DMS114 treated with DMSO at 0.1 percent for 48 hours (cell line): ENCODE results near the gene BBC3.
A peak's percentile ranks its signal among the peaks of the same experiment; 100 is the strongest.
"Not testable (repeated sequence)": the region's sequence is repeated elsewhere in the genome, so short reads cannot be mapped to it uniquely, and the experiment has no call there.

Experiments used
- DNase-seq: peaks from one replicate; lab custom pipeline; 2025; ENCODE audit not compliant: unreplicated experiment; lab: John Stamatoyannopoulos, UW

BBC3 gene

DNA sequence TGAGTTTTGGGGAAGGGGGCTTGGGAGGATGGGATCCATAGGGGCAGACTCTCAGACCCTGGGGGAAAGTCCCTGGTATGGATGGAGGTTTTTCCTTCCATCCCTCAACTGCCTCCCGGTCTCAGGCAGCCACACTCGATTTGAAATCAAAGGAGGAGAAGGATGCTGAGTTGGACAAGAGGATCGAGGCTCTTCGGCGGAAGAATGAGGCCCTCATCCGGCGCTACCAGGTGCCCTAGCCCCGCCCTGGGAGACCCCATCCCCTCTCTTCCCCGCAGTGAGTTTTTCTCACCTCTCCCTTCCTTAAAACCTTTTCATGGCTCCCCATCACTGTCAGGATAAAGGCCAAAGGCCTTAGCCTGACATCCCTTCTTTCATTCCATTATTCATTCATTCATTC, 27.4 kb upstream of the BBC3 start:
- no peak for DNase-seq

DNA sequence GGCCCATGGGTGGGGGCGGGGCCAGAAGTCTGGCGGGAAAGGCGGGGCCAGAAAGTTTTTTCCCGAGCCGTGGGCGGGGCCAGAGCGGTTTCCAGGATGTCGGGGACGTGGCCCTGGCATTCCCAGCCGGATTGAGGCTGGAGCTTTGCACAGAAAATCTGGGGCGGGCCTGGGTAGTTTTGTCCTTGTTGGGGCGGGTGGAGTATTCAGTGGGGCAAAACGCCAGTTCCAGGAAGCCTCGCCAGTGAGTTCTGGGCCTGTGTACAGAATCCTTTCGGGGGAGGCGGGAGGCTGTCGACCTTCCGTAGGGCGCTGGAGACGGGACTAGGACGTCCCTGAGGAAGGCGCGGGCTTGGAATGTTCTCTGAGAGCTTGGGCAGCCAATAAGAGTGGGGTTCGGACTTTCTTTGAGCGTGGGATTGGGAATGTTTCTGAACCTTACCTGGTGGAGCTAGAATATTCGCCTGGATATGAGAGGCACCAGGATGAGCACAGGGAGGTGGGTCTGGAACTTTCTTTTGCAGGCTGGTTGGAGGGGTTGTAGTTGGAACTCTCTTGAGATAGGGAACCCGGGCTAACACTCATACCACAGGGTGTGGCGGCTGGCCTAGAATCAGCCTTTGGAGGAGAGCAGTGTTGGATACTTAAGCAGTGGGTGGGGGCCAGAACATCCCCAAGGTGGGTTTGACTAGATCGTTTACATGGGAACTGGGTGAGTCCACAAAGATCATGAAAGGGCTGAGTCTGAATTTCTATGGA, 26.6 kb upstream of the BBC3 start:
- DNase-seq, result no peak

DNA sequence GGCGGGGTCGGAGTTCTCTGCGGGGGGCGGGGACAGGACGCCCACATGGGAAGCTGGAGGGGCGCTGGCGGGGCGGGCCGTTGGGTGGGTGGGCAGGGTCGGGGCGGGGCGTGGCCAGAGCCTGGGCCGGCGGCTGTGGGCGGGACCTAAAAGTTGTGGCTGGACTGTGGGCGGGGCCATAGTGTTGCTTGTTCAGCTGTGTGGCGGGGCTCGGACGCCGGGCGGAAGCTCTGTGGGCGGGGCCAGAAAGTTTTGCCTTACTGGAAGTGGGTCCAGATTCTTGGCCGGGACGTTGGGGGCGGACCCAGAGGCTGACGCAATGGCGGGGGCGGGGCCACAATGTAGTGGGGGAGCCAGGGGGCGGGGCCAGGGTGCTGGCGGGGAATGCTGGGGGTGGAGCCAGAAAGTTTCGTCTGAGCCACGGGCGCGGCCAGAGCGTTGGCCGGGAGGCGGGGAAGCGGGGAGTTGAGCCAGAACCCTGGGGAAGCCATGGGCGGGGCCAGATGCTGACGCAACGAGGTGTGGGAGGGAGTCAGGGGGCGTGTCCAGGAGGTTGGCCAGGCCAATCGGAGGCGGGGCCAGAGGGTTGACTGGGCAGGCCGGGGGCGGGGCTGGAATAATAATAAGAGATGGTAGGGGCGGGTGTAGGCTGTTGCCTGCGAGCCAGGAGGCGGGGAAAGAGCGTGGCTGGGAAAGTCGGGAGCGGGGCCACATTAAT, 25.9 kb upstream of the BBC3 start:
- DNase-seq, result peak; percentile 94

DNA sequence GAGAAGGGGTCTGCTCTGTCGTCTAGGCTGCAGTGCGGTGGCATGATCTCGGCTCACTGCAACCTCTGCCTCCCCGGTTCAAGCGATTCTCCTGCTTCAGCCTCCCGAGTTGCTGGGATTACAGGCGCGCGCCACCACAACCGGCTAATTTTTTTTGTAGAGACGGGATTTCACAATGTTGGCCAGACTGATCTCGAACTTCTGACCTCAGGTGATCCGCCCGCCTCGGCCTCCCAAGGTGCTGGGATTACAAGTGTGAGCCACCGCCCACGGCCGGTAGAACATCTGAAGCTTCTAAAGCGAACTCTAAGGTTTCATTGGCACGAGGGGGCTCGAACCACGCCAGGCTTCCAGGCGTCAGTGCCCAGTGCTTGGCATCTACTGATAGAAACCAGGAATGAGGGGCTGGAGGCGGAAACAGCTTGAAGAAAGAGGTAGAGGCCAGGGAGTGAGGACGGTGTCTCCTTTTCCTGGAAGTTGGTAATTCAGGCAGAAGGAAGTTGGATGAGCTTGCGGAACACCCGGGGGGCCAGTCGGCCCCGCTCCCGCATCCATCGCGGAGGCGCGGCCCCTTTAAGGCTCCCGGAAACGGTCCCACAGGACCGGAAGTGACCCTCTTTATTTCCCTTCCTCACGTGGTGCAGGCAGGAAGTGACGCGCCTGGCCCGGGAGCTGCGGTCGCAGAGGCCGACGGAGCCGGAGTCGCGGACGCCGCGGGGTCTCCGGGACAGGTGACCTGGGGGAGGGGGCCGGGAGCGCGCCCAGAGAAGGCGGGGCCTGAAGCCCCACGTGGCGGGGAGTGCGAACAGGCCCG, 25.1 kb upstream of the BBC3 start, which contains the start of gene CCDC9:
Gene CCDC9 (plus strand): TSS at position 647 of the 814 bp plus-strand sequence. CDS start 1,876 bp downstream, outside the sequence.
- DNase-seq, result peak; percentile 81

DNA sequence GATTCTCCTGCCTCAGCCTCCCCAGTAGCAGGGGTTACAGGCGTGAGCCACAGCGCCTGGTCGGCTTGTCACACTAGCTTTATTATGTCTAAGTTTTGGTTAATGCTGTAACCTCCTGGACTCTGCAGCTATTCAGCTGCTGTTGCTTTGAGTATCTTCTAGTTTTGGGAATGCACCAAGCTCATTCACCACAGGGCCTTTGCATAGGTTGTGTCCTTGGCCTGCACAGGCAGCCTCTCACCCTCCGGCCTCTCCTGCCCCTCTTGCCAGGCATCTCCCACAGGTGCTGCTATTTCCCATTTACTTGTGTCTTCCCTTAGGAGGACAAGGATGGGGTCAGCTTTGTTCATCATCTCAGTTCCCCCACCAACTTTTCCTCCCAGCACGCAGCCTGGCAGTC, 23.0 kb upstream of the BBC3 start:
- no peak for DNase-seq

DNA sequence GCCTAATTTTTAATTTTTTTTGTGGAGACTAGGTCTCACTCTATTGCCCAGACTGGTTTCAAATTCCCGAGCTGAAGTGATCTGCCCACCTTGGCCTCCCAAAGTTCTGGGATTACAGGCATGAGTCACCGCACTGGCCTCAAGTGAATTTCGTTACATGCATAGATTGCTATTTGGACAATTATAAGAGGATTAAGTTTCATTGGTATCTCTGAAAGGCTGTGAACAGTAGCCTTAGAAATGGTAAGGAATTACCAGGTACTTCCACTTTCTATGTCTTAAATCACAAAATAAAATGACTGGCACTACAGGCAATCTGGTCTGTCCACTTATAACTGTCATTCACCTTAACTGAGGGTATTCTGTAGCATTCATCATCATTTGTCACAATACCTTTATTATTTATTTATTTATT, 22.5 kb upstream of the BBC3 start:
- no peak for DNase-seq

DNA sequence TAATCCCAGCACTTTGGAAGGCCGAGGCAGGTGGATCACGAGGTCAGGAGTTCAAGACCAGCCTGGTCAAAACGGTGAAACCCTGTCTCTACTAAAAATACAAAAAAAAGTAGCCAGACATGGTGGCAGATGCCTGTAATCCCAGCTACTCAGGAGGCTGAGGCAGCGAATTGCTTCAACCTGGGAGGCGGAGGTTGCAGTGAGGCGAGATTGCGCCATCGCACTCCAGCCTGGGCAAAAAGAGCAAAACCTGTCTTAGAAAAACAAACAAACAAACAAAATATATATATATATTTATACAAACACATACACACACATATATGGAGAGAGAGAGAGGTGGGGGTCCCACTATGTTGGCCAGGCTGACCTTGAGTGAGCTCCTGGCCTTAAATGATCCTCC, 22.0 kb upstream of the BBC3 start:
- DNase-seq, result not testable (repeated sequence)

DNA sequence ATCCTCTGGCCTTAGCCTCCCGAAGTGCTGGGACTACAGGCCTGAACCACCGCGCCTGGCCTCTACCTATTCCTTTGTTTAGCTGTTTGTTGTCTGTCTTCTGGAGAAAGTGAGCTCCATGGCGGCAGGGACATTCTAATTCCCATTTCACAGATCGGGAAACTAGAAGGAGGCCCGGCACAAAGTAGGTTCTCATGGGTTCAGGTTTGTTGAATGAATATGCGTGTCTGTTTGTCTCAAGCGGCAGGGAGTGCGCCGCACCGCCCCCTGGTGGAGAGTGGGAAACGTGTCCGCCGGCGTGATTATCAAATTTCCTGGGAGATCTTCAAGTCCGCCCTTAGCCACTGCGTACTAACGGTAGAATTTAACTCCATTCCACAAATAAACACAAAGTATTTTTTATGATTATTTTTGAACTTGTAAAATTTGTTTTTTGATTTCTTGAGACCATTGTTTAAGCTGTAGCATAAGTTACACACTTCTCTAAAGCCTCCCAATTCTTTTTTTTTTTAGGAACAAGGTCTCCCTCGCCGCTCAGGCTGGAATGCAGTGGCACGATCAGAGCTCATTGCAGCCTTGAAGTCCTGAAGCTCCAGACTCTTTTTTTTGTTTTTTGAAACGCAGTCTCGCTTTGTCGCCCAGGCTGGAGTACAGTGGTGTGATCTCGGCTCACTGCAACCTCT, 16.4 kb upstream of the BBC3 start:
- peak; percentile 31 for DNase-seq

DNA sequence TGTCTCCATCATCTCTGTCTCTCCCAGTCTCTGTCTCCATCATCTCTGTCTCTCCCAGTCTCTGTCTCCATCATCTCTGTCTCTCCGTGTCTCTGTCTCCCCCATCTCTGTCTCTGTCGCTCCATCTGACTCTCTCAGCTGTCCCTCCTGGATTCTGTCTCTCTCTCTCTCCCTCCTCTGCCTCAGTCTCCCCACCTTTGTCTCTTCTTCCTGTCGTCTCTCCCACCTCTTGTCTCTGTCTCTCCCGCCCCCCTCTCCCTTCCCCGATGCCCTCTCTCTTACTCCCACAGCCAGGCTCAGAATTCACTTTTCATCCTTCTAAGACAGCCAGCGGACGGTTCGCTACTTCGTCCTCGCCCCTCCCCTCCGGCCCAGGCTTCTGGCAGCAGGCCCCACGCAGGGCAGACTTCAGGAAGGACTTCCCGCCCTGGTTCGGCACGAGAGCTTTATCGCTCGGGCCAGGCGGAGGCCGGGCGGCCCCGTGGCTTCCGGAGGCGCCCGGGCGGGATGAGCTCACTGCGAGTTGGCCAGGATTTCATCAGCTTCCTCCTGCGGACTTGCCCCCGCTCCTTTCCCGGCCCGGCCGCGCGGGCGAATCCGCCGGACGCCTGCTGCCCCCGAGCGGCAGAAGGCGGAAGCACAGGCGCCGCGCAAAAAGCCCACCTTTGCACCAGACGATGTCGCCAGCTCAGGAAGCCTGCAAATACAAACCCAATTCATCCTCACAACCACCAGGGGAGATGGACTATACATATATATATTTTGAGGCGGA, 13.0 kb upstream of the BBC3 start:
- peak; percentile 73 for DNase-seq

DNA sequence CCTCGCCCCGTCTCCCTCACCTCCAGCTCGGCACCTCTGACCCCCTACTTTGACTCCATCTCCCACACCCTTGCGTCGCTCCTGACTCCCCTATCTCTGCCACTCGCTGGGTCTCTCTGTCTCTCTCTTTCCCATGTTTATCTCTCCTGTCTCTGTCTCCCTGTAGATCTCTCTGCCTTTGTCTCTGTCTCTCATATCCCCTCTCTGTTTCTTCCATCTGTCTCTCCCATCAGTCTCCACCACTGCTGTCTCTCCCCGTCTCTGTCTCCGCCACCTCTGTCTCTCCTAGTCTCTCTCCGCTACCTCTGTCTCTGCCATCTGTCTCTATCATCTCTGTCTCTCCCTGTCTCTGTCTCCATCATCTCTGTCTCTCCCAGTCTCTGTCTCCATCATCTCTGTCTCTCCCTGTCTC, 12.4 kb upstream of the BBC3 start:
- DNase-seq, result peak; percentile 27

DNA sequence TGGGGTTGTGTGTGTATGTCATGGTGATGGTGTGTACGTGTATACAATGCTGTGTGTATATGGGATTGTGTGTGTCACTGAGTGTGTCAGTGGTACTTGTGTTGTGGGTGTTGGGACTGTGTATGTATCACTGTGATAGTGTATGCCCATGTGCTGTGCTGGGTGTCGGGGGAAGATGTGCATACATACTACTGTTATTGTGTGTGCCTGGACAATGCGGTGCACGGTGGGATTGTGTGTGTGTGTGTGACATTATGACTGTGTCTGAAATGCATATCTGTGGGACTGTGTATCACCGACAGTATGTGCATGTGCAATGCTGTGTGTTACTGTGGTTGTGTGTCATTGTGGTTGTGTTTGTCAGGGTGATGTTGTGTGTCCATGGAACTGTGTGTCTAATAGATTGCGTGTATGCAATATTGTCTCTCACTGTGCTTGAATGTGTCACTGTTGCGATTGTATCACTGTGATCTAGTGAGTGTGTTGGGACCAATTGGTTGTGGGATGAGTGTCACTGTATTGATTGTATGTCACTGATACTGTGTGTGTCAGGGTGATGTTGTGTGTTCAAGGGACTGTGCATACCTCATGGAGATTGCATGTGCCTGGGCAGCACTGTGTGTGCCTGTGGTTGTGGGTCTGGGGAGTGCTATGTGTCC, 11.0 kb upstream of the BBC3 start:
- DNase-seq, result no peak

DNA sequence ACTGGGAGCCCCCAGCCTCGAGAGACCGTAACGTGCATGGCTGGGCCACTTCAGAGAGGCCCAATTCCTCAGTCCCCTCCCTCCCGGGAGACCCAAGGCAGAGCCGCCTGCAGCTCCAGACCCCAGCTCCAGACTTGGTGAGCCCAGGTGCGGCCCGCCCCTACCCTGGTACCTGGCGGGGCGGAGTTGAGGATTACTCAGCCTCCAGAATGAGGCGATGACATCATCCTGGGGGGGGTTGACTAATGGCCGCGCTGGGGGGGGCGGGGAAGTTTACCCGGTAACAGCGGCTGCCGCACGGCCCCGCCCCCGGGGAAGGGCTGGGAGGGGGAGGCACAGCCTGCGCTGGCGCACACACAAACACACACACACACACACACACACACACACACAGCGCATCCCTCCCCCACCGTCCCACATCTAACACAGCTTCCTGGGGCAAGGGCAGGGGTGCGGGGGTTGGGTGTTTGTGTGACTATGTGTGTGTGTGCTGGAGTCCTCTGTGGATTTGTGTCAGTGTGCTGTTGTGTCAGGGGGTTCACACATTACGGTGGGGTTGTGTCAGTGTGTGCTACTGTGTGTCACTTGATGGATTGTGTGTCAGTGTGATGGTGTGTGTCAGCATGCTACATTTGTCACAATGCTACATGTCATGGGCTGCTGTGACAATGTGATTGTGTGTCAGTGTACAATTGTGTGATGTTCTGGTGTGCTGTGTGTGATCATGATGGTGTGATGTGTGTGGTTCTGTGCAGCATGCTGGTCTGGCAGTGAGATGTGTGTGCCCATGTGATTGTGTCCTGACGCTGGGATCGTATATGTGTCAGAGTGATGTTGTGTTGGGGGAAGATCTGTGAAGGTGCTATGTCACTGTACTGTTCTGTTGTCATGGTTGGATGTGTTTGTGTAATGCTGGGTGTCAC, 10.3 kb upstream of the BBC3 start:
- DNase-seq, result no peak

DNA sequence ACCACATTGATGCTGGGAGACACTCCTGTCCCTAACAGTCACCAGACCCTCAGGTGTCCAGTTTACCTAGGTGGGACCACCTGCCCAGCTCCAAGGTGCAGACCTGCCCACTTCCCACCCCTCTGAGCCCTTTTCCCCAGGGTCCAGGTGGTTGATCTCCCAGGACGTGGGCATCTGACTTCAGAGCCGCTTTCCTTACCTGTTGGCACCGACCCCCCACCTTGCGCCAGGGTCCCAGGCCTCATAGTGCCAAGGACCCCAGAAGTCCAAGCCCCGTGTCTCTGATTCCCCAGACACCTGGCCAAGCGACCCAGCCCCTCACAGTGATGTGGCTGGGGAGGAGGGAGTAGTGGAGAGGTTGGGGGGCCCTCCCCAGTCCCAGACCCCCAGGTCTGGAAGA, 9.6 kb upstream of the BBC3 start:
- no peak for DNase-seq

DNA sequence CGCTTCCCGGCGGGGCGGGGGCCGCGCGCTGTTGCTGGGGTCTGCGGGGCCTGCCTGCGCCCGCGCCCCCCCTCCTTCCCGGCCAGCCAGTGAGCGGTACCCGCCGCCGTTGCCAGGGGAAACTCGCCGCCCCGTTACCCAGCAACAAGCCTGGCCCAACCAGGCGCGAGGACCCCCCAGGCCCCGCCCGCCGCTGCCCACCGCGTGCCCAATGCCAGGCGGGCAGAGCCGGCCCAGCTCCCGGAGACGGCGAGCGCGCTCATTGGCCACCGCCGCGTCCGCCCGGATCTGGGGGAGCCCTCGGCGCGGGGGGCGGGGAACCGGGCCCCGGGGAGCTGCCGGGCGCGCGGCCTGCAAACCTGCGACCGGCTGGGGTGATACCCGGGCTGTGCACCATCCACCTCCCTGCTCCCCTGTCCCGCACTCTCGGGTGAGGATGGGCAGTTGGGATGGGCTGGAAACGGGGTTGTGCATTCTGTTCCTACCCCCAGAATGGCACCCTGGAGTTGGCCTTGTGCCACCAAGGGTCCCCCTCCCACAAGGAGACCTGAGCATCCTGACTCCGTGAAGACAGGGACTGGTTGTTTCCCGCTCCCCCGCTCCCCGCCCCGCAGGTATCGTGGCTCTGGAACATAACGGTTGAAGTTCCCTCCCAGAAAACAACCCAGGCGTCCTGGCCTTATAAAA, 8.8 kb upstream of the BBC3 start:
- peak; percentile 23 for DNase-seq

DNA sequence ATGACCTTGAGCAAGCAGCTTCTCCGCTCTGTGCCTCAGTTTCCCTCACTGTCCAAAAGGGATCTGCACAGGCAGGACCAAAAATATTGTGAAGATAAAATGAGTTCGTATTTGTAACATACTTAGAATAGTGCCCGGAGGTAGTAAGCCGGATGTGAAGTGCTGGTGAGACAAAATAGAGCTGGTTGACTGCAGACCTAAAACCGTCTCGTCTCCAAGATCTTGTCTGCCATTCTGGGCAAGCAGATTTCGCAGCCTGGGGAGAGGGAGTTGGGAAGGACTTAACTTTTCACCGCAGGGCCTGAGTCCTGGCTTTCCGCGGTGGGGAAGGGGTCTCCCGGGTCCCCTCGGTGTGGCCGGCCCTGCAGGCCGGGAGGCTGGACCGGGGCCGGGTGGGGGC, 8.2 kb upstream of the BBC3 start:
- no peak for DNase-seq

DNA sequence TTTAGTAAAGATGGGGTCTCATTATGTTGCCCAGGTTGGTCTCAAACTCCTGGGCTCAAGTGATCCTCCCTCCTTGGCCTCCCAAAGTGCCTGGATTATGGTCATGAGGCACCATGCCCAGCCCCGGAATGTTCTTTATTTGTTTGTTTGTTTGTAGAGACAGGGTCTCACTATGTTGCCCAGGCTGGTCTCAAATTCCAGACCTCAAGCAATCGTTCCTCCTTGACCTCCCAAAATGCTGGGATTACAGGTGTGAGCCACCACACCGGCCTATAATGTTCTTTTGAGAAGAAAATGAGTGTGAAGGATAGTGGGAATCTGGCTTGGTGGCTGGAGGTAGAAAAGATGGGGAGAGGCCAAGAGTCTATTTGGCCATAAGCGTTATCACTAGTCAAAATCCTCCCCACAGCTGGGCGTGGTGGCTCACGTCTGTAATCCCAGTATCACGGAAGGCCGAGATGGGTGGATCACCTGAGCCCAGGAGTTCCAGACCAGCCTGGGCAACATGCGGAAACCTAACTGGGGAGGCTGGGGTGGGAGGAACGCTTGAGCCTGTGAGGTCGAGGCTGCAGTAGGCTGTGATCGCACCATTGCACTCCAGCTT, 5.2 kb upstream of the BBC3 start:
- DNase-seq, result no peak

DNA sequence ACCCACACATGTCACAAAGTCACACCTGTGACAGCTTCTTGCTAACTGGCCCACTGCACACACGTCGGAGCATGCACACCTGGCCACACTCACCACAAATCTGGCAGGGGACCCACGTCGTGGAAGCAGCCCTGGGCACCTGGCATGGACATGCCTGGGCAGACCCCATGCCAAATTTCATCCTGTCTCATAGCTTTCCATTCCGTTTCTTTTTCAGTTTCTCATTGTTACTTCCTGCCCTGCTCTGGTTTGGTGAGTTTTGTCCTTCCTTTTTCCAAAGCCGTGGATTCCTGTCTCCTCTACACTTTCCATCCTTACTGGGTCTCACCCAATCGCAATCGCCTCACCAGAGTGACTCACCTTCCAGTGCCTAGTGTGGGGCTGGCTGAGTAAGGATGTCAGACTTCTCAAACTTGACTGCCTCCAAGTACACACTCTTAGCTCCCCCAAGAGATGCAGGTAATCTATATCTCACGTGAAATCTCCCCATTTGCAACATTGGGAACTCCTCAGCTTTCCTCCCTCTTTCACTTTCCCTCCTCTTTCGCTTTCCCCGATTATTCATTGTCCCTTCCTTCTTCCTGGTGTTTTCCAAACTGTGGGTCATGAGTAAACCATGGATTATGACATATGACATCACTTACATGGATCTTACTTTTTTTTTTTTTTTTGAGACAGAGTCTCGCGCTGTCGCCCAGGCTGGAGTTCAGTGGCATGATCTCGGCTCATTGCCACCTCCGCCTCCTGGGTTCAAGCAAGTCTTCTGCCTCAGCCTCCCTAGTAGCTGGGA, 1.6 kb upstream of the BBC3 start:
- no peak for DNase-seq
